HepG2 (cell line): Measurements from ENCODE around the gene FRMD4A. TPM values are rescaled to one million over a fixed set of nuclear protein-coding genes. Genes with fewer than 3 reads are reported as not detected.

Experiments
- DZIP1 ChIP-seq: sonication (generic); formaldehyde crosslinking; IDR thresholded peaks from 2 replicates; pipeline ENCODE4 v1.5.0; 2020; ENCODE audit warnings: mild to moderate bottlenecking, missing genetic modification reagents
- EHMT2 ChIP-seq: fragments of 200-600 bp; sonication (generic); IDR thresholded peaks from 2 replicates; pipeline ENCODE4 v1.7.0; 2017; ENCODE audit warnings: antibody characterized with exemption, low read depth, low read length, borderline replicate concordance
- HNF4A ChIP-seq: sonication (generic); formaldehyde crosslinking; IDR thresholded peaks from 2 replicates; pipeline ENCODE4 v1.4.0; 2020; ENCODE audit warnings: missing genetic modification reagents
- HNRNPLL ChIP-seq: fragments of 200-400 bp; formaldehyde crosslinking; IDR thresholded peaks from 2 replicates; pipeline ENCODE4 v1.6.1; 2017; ENCODE audit warnings: mild to moderate bottlenecking, low read depth, low read length; ENCODE audit not compliant: poor library complexity, severe bottlenecking
- KLF12 ChIP-seq: sonication (generic); formaldehyde crosslinking; IDR thresholded peaks from 2 replicates; pipeline ENCODE4 v1.4.0; 2020; ENCODE audit warnings: missing genetic modification reagents, borderline replicate concordance
- KMT2A ChIP-seq: sonication (generic); formaldehyde crosslinking; IDR thresholded peaks from 2 replicates; pipeline ENCODE4 v1.4.0; 2020; ENCODE audit warnings: missing genetic modification reagents
- MYC ChIP-seq: sonication (generic); formaldehyde crosslinking; IDR thresholded peaks from 2 replicates; pipeline ENCODE4 v1.9.0; 2021; ENCODE audit warnings: missing genetic modification reagents, borderline replicate concordance
- TGIF2 ChIP-seq: IDR thresholded peaks from 2 replicates; pipeline ENCODE4 v1.6.1; 2016; ENCODE audit warnings: control low read depth, missing compliant biosample characterization
- YEATS4 ChIP-seq: sonication (generic); formaldehyde crosslinking; IDR thresholded peaks from 2 replicates; pipeline ENCODE4 v1.4.0; 2020; ENCODE audit warnings: missing genetic modification reagents, borderline replicate concordance
- ZFP90 ChIP-seq: sonication (generic); formaldehyde crosslinking; IDR thresholded peaks from 2 replicates; pipeline ENCODE4 v1.8.0; 2022; ENCODE audit warnings: missing genetic modification reagents, mild to moderate bottlenecking, inconsistent platforms, borderline replicate concordance
- ZFY ChIP-seq: sonication (generic); formaldehyde crosslinking; IDR thresholded peaks from 2 replicates; pipeline ENCODE4 v1.4.0; 2020; ENCODE audit warnings: missing genetic modification reagents
- ZNF224 ChIP-seq: sonication (generic); formaldehyde crosslinking; IDR thresholded peaks from 2 replicates; pipeline ENCODE4 v1.5.0; 2020; ENCODE audit warnings: mild to moderate bottlenecking, missing genetic modification reagents
- ZNF30 ChIP-seq: sonication (generic); formaldehyde crosslinking; IDR thresholded peaks from 2 replicates; pipeline ENCODE4 v1.5.0; 2020; ENCODE audit warnings: mild to moderate bottlenecking, missing genetic modification reagents
- ZNF430 ChIP-seq: sonication (generic); formaldehyde crosslinking; IDR thresholded peaks from 2 replicates; pipeline ENCODE4 v1.9.0; 2021; ENCODE audit warnings: mild to moderate bottlenecking, missing genetic modification reagents
- ZNF577 ChIP-seq: sonication (generic); formaldehyde crosslinking; IDR thresholded peaks from 2 replicates; pipeline ENCODE4 v1.4.0; 2020; ENCODE audit warnings: mild to moderate bottlenecking, low read depth, missing genetic modification reagents, borderline replicate concordance
- ZNF660 ChIP-seq: sonication (generic); formaldehyde crosslinking; IDR thresholded peaks from 2 replicates; pipeline ENCODE4 v1.5.1; 2020; ENCODE audit warnings: mild to moderate bottlenecking, low read depth, missing genetic modification reagents, borderline replicate concordance
- polyA plus RNA-seq, 8 experiments: library from polyadenylated mRNA; depleted of rRNA in 3 of 8; stranded (reverse) in 7 of 8; unstranded in 1 of 8; fragments of >200 nt; fragmentation: Illumina TruSeq in 4 of 8; extraction: Trizol in 4 of 8; gene quantifications; 2 replicates each; pipeline versions ENCODE4 v1.2.1 to v1.2.3, GENCODE V29; 2011 to 2016; ENCODE audit warnings: low read depth in 4 of 8, missing spikeins in 1 of 8, mixed read lengths in 1 of 8; ENCODE audit not compliant: insufficient read depth in 1 of 8
- total RNA-seq, 5 experiments: library from RNA; depleted of rRNA; stranded (reverse); fragments of >200 nt; fragmentation: Illumina TruSeq; extraction: Trizol; gene quantifications; 2 replicates each; pipeline ENCODE4 v1.2.3, GENCODE V29; 2016; ENCODE audit warnings: low read depth in 1 of 5
- TF ChIP-seq, protein P1 (sequence below), 2 experiments: IDR thresholded peaks; 2 replicates each; pipeline ENCODE4 v1.6.1; 2011 to 2012; ENCODE audit warnings: low read length in 2 of 2, borderline replicate concordance in 1 of 2, low read depth in 1 of 2, mild to moderate bottlenecking in 1 of 2, moderate library complexity in 1 of 2
- TF ChIP-seq, protein P2 (sequence below): sonication (generic); formaldehyde crosslinking; IDR thresholded peaks from 2 replicates; pipeline ENCODE4 v1.4.0; 2020; ENCODE audit warnings: mild to moderate bottlenecking, missing genetic modification reagents
- TF ChIP-seq, protein P3 (sequence below): sonication (generic); formaldehyde crosslinking; IDR thresholded peaks from 2 replicates; pipeline ENCODE4 v1.8.1; 2022; ENCODE audit warnings: mild to moderate bottlenecking, missing genetic modification reagents

FRMD4A gene
- total and polyA plus RNA-seq, 2 of the 13 experiments (the other 11 are each of a cell fraction or from before 2014, with no cell fraction given) = 0.09 to 0.26 TPM

DNA sequence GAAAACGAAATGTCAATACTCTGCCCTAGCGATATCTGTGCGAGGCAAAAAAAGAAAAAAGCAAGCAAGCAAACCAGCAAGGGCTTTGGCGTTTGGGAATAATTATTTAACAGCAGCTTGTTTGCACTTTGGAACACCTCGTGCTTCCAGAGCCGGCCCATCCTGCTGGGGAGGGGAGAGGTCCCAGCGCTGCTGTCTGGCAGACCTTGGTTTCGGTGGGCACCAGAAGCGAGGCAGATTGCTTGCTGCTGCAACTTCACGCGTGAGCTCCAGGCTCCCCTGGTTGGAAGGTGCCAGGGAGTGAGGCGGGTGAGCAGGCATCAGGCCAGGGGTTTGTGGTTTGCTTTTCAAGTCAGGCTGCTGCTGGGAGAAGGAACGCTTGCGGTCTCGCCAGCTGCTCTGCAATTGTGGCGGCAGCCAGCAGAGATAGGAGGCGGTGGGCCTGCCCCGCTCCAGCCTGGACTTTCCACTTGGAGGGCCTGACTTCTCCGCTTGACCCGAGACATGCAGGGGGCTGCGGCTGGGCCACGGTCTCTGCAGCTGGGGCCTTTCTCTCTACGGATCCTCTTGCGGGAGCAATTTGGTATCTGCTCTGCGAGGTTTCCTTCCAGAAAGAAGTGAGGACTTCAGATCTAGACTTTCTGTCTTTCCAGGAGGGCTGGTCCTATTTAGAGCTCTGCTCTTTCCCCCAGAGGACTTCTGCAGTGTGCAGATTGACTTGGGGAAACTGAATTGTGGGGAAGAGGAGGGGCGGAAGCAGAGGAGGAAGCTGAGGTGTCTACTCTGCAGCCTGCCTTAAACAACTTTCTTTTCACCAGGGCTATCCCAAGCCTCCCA is 612.6 kb downstream of the FRMD4A start (continued):
- TF ChIP-seq DZIP1 (CRISPR knock-in tag) (0 out of 2 replicates have a peak, but pooled peaks have one; percentile 54), KLF12 (CRISPR knock-in tag) (peak; percentile 35; the same call in 1 of the 2 replicates), HNRNPLL (peak; percentile 43), MYC (CRISPR knock-in tag) (peak; percentile 58; the same call in 1 of the 2 replicates), TGIF2 (CRISPR knock-in tag) (no peak), KMT2A (no peak), ZNF660 (CRISPR knock-in tag) (no peak), ZNF224 (CRISPR knock-in tag) (no peak), ZFY (CRISPR knock-in tag) (peak; percentile 40; the same call in 1 of the 2 replicates), ZNF577 (CRISPR knock-in tag) (no peak), EHMT2 (no peak), HNF4A (peak; percentile 21; the same call in 1 of the 2 replicates), ZFP90 (0 out of 2 replicates have a peak, but pooled peaks have one; percentile 33), YEATS4 (CRISPR knock-in tag) (no peak; the same call in 1 of the 2 replicates), ZNF430 (peak; percentile 58; the same call in 1 of the 2 replicates), ZNF30 (CRISPR knock-in tag) (no peak)
- TF ChIP-seq, protein P1, sequence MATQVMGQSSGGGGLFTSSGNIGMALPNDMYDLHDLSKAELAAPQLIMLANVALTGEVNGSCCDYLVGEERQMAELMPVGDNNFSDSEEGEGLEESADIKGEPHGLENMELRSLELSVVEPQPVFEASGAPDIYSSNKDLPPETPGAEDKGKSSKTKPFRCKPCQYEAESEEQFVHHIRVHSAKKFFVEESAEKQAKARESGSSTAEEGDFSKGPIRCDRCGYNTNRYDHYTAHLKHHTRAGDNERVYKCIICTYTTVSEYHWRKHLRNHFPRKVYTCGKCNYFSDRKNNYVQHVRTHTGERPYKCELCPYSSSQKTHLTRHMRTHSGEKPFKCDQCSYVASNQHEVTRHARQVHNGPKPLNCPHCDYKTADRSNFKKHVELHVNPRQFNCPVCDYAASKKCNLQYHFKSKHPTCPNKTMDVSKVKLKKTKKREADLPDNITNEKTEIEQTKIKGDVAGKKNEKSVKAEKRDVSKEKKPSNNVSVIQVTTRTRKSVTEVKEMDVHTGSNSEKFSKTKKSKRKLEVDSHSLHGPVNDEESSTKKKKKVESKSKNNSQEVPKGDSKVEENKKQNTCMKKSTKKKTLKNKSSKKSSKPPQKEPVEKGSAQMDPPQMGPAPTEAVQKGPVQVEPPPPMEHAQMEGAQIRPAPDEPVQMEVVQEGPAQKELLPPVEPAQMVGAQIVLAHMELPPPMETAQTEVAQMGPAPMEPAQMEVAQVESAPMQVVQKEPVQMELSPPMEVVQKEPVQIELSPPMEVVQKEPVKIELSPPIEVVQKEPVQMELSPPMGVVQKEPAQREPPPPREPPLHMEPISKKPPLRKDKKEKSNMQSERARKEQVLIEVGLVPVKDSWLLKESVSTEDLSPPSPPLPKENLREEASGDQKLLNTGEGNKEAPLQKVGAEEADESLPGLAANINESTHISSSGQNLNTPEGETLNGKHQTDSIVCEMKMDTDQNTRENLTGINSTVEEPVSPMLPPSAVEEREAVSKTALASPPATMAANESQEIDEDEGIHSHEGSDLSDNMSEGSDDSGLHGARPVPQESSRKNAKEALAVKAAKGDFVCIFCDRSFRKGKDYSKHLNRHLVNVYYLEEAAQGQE (IDR thresholded peaks at IDR 0.05; ENCODE audit: borderline replicate concordance in 1 of 2, low read depth in 1 of 2, low read length in 2 of 2) = no peak
- TF ChIP-seq, protein P2, sequence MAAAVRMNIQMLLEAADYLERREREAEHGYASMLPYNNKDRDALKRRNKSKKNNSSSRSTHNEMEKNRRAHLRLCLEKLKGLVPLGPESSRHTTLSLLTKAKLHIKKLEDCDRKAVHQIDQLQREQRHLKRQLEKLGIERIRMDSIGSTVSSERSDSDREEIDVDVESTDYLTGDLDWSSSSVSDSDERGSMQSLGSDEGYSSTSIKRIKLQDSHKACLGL (CRISPR knock-in tag) = 0 out of 2 replicates have a peak, but pooled peaks have one; percentile 27
- TF ChIP-seq, protein P3, sequence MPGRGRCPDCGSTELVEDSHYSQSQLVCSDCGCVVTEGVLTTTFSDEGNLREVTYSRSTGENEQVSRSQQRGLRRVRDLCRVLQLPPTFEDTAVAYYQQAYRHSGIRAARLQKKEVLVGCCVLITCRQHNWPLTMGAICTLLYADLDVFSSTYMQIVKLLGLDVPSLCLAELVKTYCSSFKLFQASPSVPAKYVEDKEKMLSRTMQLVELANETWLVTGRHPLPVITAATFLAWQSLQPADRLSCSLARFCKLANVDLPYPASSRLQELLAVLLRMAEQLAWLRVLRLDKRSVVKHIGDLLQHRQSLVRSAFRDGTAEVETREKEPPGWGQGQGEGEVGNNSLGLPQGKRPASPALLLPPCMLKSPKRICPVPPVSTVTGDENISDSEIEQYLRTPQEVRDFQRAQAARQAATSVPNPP (CRISPR knock-in tag) = no peak
